Pancreas (tissue), 10 donors: Measurements from ENCODE around the gene POFUT1. TPM values are rescaled to one million over a fixed set of nuclear protein-coding genes. Genes with fewer than 3 reads are reported as not detected.
"Not testable (repeated sequence)": the region's sequence is repeated elsewhere in the genome, so short reads cannot be mapped to it uniquely, and the experiment has no call there.

ENCODE experiments used
- ATAC-seq, 4 donors: fragments of 200-7000 bp; cut with Tn5 transposase; one replicate each; pipeline versions ENCODE4 v1.8.0 to v1.9.1; 2020; ENCODE audit warnings: mild to moderate bottlenecking in 4 of 4, moderate library complexity in 4 of 4
- DNase-seq, 6 donors: peaks; one replicate each; pipeline ENCODE4 v3.0.0-alpha.2; 2020
- FAIRE-seq: peaks from 2 replicates; lab custom pipeline; 2012; peaks lifted over from hg19 to GRCh38; lab: Jason Lieb, UNC
- H3K27ac ChIP-seq, 4 donors: fragments of 200-600 bp; sonication (generic); 1 replicate in 3 of 4; 2 replicates in 1 of 4; pipeline versions ENCODE4 v1.5.0 to v1.8.0; 2020
- H3K27me3 ChIP-seq, 4 donors: fragments of 200-600 bp; one replicate each; pipeline ENCODE4 v1.8.0; 2021
- H3K36me3 ChIP-seq, 3 donors: fragments of 200-600 bp; sonication (generic) in 1 of 3; one replicate each; pipeline versions ENCODE4 v1.5.0 to v1.8.0; 2020 to 2021
- H3K4me1 ChIP-seq, 3 donors: fragments of 200-600 bp; one replicate each; pipeline ENCODE4 v1.8.0; 2021
- H3K4me3 ChIP-seq, 4 donors: fragments of 200-600 bp; sonication (generic) in 2 of 4; one replicate each; pipeline versions ENCODE4 v1.5.0 to v1.8.0; 2020 to 2021
- H3K9me3 ChIP-seq, 4 donors: fragments of 200-600 bp; one replicate each; pipeline ENCODE4 v1.8.0; 2021
- WGBS, 2 donors: extraction: QIAGEN DNeasy Blood & Tissue Kit; methylation state at CpG; one replicate each; pipeline ENCODE4 v1.1.7; 2013; 5-methylcytosine and 5-hydroxymethylcytosine counted together
- intact Hi-C, 3 donors: fragments of 100-400 bp; cut with DNase I; formaldehyde crosslinking; loops; one replicate each; pipeline versions ENCODE4 v1.11.1 to v1.14.2; 2022
- polyA plus RNA-seq, 2 donors: library from polyadenylated mRNA; stranded (reverse); fragments of 200-250 nt; gene quantifications; one replicate each; pipeline ENCODE4 v1.2.3, GENCODE V29; 2013
- total RNA-seq, 6 donors: library from RNA; stranded (reverse); fragmentation: NEBNext Ultra II Directional in 4 of 6; extraction: Animal tissue kit (Norgen Biotek cat#: 25700) in 4 of 6; gene quantifications; one replicate each; pipeline versions ENCODE4 v1.2.1 to v1.2.4, GENCODE V29; 2021 to 2023
- TF ChIP-seq, protein P1 (sequence below), 4 donors: fragments of 200-600 bp; sonication (generic) in 3 of 4; IDR thresholded peaks; one replicate each; pipeline versions ENCODE4 v1.5.0 to v1.8.0; 2021; ENCODE audit warnings: antibody characterized with exemption in 4 of 4
- donor health status: healthy with polysubstance abuse.
- donor health status: DM: no; HTN: no; CAD: no; lungs with moderate emphysema.
- donor health status: DM: no; HTN: no; CAD: no.
- donor health status: control.
- donor health status: control.
- donor health status: Bipolar disorder and iron deficiency.
- donor health status: DM: yes; HTN: yes; CAD: no.
- donor health status: DM: no; HTN: no; CAD: no.
- donor health status: DM: no; HTN: no; CAD: no.
- donor health status: DM: yes; HTN: yes; CAD: no.

The POFUT1 gene
- total and polyA plus RNA-seq, 8 donors, result 7.3 to 20.7 (median 14.9) TPM

- Histone ChIP-seq H3K4me3 (no peak overlapping the region), H3K9me3 (no peaks in the 10 kb centered on the region), H3K27ac (no peak overlapping the region), H3K36me3 (no peaks in the 10 kb centered on the region), H3K4me1 (peaks cover 6 to 7% (median 6%) of the 10 kb centered on the region in 3 donors), H3K27me3 (no peaks in the 10 kb centered on the region)
- FAIRE-seq, result no peak
- TF ChIP-seq, protein P1, sequence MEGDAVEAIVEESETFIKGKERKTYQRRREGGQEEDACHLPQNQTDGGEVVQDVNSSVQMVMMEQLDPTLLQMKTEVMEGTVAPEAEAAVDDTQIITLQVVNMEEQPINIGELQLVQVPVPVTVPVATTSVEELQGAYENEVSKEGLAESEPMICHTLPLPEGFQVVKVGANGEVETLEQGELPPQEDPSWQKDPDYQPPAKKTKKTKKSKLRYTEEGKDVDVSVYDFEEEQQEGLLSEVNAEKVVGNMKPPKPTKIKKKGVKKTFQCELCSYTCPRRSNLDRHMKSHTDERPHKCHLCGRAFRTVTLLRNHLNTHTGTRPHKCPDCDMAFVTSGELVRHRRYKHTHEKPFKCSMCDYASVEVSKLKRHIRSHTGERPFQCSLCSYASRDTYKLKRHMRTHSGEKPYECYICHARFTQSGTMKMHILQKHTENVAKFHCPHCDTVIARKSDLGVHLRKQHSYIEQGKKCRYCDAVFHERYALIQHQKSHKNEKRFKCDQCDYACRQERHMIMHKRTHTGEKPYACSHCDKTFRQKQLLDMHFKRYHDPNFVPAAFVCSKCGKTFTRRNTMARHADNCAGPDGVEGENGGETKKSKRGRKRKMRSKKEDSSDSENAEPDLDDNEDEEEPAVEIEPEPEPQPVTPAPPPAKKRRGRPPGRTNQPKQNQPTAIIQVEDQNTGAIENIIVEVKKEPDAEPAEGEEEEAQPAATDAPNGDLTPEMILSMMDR (IDR thresholded peaks at IDR 0.05), result no peak
- ATAC-seq, result no peak
- intact Hi-C loops, result no loop called here
- WGBS, 2 donors, result 85 to 89% methylated on average over 4 of the region's 4 CpGs
- DNase-seq, result no peak
Observed at GRCh38 chr20:32244959-32245358, 37.3 kb downstream of the POFUT1 start.

GRCh38 chr20:32246208-32246607, 38.5 kb downstream of the POFUT1 start:
- FAIRE-seq, ATAC-seq, H3K4me3 ChIP-seq, H3K4me1 ChIP-seq, H3K27ac ChIP-seq, DNase-seq, H3K9me3 ChIP-seq, H3K27me3 ChIP-seq, intact Hi-C loops, H3K36me3 ChIP-seq: not testable (repeated sequence)
- 92 to 98% methylated on average over 4 to 5 of the region's 5 CpGs for WGBS, 2 donors

- WGBS, 2 donors, result 81 to 89% methylated on average over 5 of the region's 5 CpGs
- no peaks in the 10 kb centered on the region for H3K27me3 ChIP-seq
Observed at GRCh38 chr20:32248043-32248442, 40.4 kb downstream of the POFUT1 start.

GRCh38 chr20:32249030-32249738, 41.5 kb downstream of the POFUT1 start:
- Histone ChIP-seq H3K4me1 (no peaks in the 10 kb centered on the region), H3K27ac (no peak overlapping the region), H3K4me3 (no peak overlapping the region), H3K9me3 (no peaks in the 10 kb centered on the region), H3K36me3 (no peaks in the 10 kb centered on the region), H3K27me3 (no peaks in the 10 kb centered on the region)
- intact Hi-C loops, result no loop called here
- DNase-seq (no peak), FAIRE-seq (no peak), ATAC-seq (no peak)
- 89 to 93% methylated on average over 9 of the region's 9 CpGs for WGBS, 2 donors
- TF ChIP-seq, protein P1 (IDR thresholded peaks at IDR 0.05), result no peak

More at GRCh38 chr20:32248043-32248442, 40.4 kb downstream of the POFUT1 start:
- H3K4me1 ChIP-seq, result no peaks in the 10 kb centered on the region
- FAIRE-seq (no peak), DNase-seq (no peak), ATAC-seq (no peak)
- TF ChIP-seq, protein P1 (IDR thresholded peaks at IDR 0.05), result no peak
- intact Hi-C loops, result no loop called here
- no peak overlapping the region for H3K27ac ChIP-seq
- no peaks in the 10 kb centered on the region for H3K36me3 ChIP-seq
- no peaks in the 10 kb centered on the region for H3K9me3 ChIP-seq
- H3K4me3 ChIP-seq, result no peak overlapping the region

DNA sequence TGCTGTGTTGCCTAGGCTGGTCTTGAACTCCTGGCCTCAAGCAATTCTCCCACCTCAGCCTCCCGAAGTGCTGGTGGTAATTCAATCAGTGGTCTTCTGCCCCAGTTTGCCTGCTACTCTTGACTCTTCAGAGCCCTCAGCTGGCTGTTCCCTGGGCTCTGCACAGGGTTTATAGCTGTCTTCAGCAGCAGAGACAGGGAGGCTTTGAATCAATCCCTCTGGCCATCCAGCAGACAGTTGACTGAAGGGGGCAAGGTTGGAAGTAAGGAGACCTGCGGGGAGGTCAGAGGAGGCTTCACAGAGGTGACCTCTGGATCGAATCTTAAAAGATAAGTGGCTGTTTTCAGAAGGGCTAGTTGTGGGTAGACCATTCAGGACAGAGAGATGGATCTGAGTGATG, 43.8 kb downstream of the POFUT1 start:
- TF ChIP-seq, protein P1 (IDR thresholded peaks at IDR 0.05), result no peak
- peaks cover 0 to 4% (median 2%) of the 10 kb centered on the region in 3 donors for H3K4me1 ChIP-seq
- H3K36me3 ChIP-seq, result no peaks in the 10 kb centered on the region
- H3K27me3 ChIP-seq, result no peaks in the 10 kb centered on the region
- FAIRE-seq (no peak), DNase-seq (peak in 1 of 6 donors; percentile 12), ATAC-seq (no peak)
- H3K27ac ChIP-seq, result no peak overlapping the region
- intact Hi-C loops, result no loop called here
- H3K4me3 ChIP-seq, result no peak overlapping the region
- H3K9me3 ChIP-seq, result no peaks in the 10 kb centered on the region
- 58 to 61% methylated on average over 3 of the region's 3 CpGs for WGBS, 2 donors
